OCI-M2 (cell line): Measurements from ENCODE around the gene GMFB.

Experiments
- DNase-seq: peaks from one replicate; lab custom pipeline; 2025; ENCODE audit not compliant: unreplicated experiment; lab: John Stamatoyannopoulos, UW

The GMFB gene

DNA sequence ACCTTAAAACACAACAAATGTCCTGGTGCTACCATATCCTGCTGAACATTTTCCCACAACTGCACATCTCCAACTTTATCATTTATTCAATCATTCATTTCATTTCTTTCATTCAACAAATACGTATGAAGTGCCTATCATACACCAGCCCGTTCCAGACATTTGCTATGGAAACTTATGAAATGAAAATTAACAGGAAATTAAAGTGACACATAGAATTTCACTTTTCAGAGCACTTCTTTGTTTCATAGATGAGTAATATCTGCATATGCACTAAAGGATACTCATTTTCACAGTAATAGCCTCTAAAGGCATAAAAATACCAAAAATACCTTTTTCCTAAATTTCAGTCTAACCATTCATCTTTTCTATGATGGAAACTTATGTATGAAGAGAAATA, 60.3 kb downstream of the GMFB start:
- DNase-seq = no peak

GRCh38 chr14:54427871-54428270, 60.9 kb downstream of the GMFB start:
- DNase-seq = no peak

GRCh38 chr14:54425537-54426274, 63.1 kb downstream of the GMFB start:
- DNase-seq = no peak

- no peak for DNase-seq
Observed at GRCh38 chr14:54425068-54425467, 63.7 kb downstream of the GMFB start.
